ENCODE measurements around the gene STAP1.
"Not testable (repeated sequence)": the region's sequence is repeated elsewhere in the genome, so short reads cannot be mapped to it uniquely, and the experiment has no call there.

DNA sequence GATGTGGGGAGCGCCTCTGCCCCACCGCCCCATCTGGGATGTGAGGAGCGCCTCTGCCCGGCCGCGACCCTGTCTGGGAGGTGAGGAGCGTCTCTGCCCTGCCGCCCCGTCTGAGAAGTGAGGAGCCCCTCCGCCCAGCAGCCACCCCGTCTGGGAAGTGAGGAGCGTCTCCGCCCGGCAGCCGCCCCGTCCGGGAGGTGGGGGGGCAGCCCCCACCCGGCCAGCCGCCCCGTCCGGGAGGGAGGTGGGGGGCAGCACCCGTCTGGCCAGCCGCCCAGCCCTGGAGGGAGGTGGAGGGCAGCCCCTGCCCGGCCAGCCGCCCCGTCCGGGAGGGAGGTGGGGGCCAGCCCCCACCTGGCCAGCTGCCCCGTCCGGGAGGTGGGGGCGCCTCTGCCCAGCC, 78.5 kb downstream of the STAP1 start:
- TF ChIP-seq, protein P1, sequence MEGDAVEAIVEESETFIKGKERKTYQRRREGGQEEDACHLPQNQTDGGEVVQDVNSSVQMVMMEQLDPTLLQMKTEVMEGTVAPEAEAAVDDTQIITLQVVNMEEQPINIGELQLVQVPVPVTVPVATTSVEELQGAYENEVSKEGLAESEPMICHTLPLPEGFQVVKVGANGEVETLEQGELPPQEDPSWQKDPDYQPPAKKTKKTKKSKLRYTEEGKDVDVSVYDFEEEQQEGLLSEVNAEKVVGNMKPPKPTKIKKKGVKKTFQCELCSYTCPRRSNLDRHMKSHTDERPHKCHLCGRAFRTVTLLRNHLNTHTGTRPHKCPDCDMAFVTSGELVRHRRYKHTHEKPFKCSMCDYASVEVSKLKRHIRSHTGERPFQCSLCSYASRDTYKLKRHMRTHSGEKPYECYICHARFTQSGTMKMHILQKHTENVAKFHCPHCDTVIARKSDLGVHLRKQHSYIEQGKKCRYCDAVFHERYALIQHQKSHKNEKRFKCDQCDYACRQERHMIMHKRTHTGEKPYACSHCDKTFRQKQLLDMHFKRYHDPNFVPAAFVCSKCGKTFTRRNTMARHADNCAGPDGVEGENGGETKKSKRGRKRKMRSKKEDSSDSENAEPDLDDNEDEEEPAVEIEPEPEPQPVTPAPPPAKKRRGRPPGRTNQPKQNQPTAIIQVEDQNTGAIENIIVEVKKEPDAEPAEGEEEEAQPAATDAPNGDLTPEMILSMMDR (conservative IDR thresholded peaks at IDR 0.05; ENCODE audit: low read length): not testable (repeated sequence)
- TF ChIP-seq EZH2phosphoT487 (IDR thresholded peaks at IDR 0.05; ENCODE audit: borderline replicate concordance, low read depth, low read length): not testable (repeated sequence)
